Neural progenitor cell (in vitro differentiated cells): Measurements from ENCODE around the gene FEV.

Source experiments
- CTCF ChIP-seq: fragments of 200-600 bp; sonication (generic); IDR thresholded peaks from 2 replicates; pipeline ENCODE4 v1.5.1; 2017; ENCODE audit warnings: antibody characterized with exemption, mild to moderate bottlenecking
- EZH2phosphoT487 ChIP-seq: fragments of 200-600 bp; sonication (generic); IDR thresholded peaks from 2 replicates; pipeline ENCODE4 v1.6.1; 2017; ENCODE audit warnings: antibody characterized with exemption

DNA sequence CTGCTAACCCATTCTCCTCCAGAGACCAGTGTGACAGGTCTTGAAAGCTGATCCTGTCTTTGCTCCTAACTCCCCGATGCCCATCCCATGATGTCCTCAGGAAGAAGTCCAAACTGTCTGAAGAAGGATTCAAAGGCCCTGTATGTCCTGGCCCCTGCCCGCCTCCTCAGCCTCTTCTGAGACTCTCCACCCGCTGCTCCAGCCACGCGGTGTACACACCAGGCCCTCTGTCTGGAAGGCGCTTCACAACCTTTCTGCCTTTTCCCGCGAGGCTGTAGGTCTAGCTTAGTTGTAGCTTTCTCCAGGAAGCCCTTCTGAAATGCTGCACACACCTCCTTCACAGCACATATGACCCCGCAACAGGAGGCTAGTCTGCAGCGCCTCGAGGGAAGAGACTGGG is 31.7 kb upstream of the FEV start:
- TF ChIP-seq CTCF (no peak), EZH2phosphoT487 (no peak)
